HepG2 (cell line): ENCODE measurements around the gene TBXA2R. TPM values are rescaled to one million over a fixed set of nuclear protein-coding genes. Genes with fewer than 3 reads are reported as not detected.

Experiments
- ADNP ChIP-seq: sonication (generic); formaldehyde crosslinking; IDR thresholded peaks from 2 replicates; pipeline ENCODE4 v1.4.0; 2020; ENCODE audit warnings: missing genetic modification reagents
- AGO1 ChIP-seq: fragments of 200-400 bp; formaldehyde crosslinking; IDR thresholded peaks from 2 replicates; pipeline ENCODE4 v1.6.1; 2017; ENCODE audit warnings: mild to moderate bottlenecking, low read depth, low read length, moderate library complexity; ENCODE audit not compliant: poor library complexity, severe bottlenecking
- FOXP1 ChIP-seq, 2 experiments: fragments of 450-650 bp in 1 of 2; IDR thresholded peaks; 2 replicates each; pipeline ENCODE4 v1.6.1; 2017 to 2018; ENCODE audit warnings: antibody characterized with exemption in 1 of 2
- HNRNPLL ChIP-seq: fragments of 200-400 bp; formaldehyde crosslinking; IDR thresholded peaks from 2 replicates; pipeline ENCODE4 v1.6.1; 2017; ENCODE audit warnings: mild to moderate bottlenecking, low read depth, low read length; ENCODE audit not compliant: poor library complexity, severe bottlenecking
- SP2 ChIP-seq: sonication (generic); formaldehyde crosslinking; IDR thresholded peaks from 2 replicates; pipeline ENCODE4 v1.5.1; 2020; ENCODE audit warnings: mild to moderate bottlenecking, missing genetic modification reagents
- ZIK1 ChIP-seq: sonication (generic); formaldehyde crosslinking; IDR thresholded peaks from 2 replicates; pipeline ENCODE4 v1.5.0; 2020; ENCODE audit warnings: mild to moderate bottlenecking, low read depth, missing genetic modification reagents, borderline replicate concordance
- ZNF431 ChIP-seq: sonication (generic); formaldehyde crosslinking; IDR thresholded peaks from 2 replicates; pipeline ENCODE4 v1.9.0; 2022; ENCODE audit warnings: missing genetic modification reagents, low read depth, mild to moderate bottlenecking, borderline replicate concordance
- ZNF768 ChIP-seq: sonication (generic); formaldehyde crosslinking; IDR thresholded peaks from 2 replicates; pipeline ENCODE4 v1.4.0; 2020; ENCODE audit warnings: missing genetic modification reagents
- polyA plus RNA-seq, 8 experiments: library from polyadenylated mRNA; depleted of rRNA in 3 of 8; stranded (reverse) in 7 of 8; unstranded in 1 of 8; fragments of >200 nt; fragmentation: Illumina TruSeq in 4 of 8; extraction: Trizol in 4 of 8; gene quantifications; 2 replicates each; pipeline versions ENCODE4 v1.2.1 to v1.2.3, GENCODE V29; 2011 to 2016; ENCODE audit warnings: low read depth in 4 of 8, missing spikeins in 1 of 8, mixed read lengths in 1 of 8; ENCODE audit not compliant: insufficient read depth in 1 of 8
- total RNA-seq, 5 experiments: library from RNA; depleted of rRNA; stranded (reverse); fragments of >200 nt; fragmentation: Illumina TruSeq; extraction: Trizol; gene quantifications; 2 replicates each; pipeline ENCODE4 v1.2.3, GENCODE V29; 2016; ENCODE audit warnings: low read depth in 1 of 5
- TF ChIP-seq, protein P1 (sequence below), 2 experiments: fragments of 450-650 bp in 1 of 2; sonication (generic) in 1 of 2; formaldehyde crosslinking in 1 of 2; IDR thresholded peaks; 2 replicates each; pipeline versions ENCODE4 v1.6.1 to v1.8.0; 2016 to 2022; ENCODE audit warnings: antibody characterized with exemption in 1 of 2, mild to moderate bottlenecking in 1 of 2, missing genetic modification reagents in 1 of 2
- TF ChIP-seq, protein P2 (sequence below): sonication (generic); formaldehyde crosslinking; IDR thresholded peaks from 2 replicates; pipeline ENCODE4 v1.4.0; 2020; ENCODE audit warnings: missing genetic modification reagents
- TF ChIP-seq, protein P3 (sequence below): sonication (generic); formaldehyde crosslinking; IDR thresholded peaks from 2 replicates; pipeline ENCODE4; 2020; ENCODE audit warnings: missing genetic modification reagents, mild to moderate bottlenecking, borderline replicate concordance
- TF ChIP-seq, protein P4 (sequence below): sonication (generic); formaldehyde crosslinking; IDR thresholded peaks from 2 replicates; pipeline ENCODE4 v1.4.0; 2020; ENCODE audit warnings: missing genetic modification reagents, low read depth, mild to moderate bottlenecking, borderline replicate concordance

Gene TBXA2R
- total and polyA plus RNA-seq, 2 of the 13 experiments (the other 11 are each of a cell fraction or from before 2014, with no cell fraction given), result 0.09 TPM; not detected in 1

DNA sequence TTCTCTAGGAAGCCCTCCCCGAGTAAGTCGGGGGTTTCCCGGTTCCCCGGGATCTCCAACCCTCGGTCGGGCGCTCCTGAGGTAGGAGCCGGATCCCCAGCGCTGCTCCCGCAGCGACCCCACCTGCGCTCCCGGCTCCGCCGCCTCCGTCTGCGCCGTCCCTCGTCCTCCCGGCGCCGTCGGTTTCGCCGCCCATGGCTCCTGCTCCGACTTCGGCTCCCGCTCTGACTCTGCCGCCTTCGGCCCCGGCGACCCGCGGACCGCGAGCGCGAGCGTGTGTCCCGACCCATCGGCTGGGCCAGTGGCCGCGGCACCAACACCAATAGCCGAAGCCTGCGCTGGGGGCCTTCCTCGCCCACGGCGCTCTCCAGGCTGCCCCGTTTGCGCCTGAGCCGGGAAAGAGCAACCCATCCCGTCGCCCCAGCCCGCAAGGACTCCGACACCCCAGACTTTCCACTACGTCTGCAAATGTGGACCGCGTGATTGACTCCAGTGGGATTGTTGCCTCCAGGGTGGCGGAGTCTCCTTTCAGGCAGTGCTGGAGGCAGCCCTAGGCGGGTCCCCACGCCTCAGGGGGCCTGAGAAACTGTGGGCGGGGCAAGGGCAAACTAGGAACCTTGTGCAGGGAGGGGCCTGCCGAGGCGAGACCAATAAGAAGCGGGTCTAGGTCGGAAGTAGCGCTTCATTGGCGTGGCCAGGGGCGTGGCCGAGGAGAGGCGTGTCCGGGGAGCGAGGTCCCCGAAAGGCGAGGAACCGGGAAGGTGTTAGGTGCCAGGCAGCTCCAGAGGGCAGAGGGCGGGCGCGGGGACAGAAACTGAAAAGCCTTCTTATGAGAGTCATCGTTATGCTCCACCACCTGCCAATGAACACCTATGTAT is 20.0 kb upstream of the TBXA2R start, which contains the start of gene CACTIN (continued):
- TF ChIP-seq ADNP (CRISPR knock-in tag) (no peak), ZNF431 (CRISPR knock-in tag) (0 out of 2 replicates have a peak, but pooled peaks have one; percentile 68), HNRNPLL (peak; percentile 78), ZIK1 (peak; percentile 52; the same call in 1 of the 2 replicates), SP2 (CRISPR knock-in tag) (peak; percentile 75), AGO1 (peak; percentile 56), FOXP1 (IDR thresholded peaks at IDR 0.05) (no peak), FOXP1 (CRISPR knock-in tag; IDR thresholded peaks at IDR 0.05) (no peak), ZNF768 (CRISPR knock-in tag) (peak; percentile 78)
- TF ChIP-seq, protein P1, sequence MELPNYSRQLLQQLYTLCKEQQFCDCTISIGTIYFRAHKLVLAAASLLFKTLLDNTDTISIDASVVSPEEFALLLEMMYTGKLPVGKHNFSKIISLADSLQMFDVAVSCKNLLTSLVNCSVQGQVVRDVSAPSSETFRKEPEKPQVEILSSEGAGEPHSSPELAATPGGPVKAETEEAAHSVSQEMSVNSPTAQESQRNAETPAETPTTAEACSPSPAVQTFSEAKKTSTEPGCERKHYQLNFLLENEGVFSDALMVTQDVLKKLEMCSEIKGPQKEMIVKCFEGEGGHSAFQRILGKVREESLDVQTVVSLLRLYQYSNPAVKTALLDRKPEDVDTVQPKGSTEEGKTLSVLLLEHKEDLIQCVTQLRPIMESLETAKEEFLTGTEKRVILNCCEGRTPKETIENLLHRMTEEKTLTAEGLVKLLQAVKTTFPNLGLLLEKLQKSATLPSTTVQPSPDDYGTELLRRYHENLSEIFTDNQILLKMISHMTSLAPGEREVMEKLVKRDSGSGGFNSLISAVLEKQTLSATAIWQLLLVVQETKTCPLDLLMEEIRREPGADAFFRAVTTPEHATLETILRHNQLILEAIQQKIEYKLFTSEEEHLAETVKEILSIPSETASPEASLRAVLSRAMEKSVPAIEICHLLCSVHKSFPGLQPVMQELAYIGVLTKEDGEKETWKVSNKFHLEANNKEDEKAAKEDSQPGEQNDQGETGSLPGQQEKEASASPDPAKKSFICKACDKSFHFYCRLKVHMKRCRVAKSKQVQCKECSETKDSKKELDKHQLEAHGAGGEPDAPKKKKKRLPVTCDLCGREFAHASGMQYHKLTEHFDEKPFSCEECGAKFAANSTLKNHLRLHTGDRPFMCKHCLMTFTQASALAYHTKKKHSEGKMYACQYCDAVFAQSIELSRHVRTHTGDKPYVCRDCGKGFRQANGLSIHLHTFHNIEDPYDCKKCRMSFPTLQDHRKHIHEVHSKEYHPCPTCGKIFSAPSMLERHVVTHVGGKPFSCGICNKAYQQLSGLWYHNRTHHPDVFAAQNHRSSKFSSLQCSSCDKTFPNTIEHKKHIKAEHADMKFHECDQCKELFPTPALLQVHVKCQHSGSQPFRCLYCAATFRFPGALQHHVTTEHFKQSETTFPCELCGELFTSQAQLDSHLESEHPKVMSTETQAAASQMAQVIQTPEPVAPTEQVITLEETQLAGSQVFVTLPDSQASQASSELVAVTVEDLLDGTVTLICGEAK (IDR thresholded peaks at IDR 0.05), result no peak
- TF ChIP-seq, protein P1 (CRISPR knock-in tag; IDR thresholded peaks at IDR 0.05), result peak; percentile 79
- TF ChIP-seq, protein P2, sequence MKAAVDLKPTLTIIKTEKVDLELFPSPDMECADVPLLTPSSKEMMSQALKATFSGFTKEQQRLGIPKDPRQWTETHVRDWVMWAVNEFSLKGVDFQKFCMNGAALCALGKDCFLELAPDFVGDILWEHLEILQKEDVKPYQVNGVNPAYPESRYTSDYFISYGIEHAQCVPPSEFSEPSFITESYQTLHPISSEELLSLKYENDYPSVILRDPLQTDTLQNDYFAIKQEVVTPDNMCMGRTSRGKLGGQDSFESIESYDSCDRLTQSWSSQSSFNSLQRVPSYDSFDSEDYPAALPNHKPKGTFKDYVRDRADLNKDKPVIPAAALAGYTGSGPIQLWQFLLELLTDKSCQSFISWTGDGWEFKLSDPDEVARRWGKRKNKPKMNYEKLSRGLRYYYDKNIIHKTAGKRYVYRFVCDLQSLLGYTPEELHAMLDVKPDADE (CRISPR knock-in tag), result no peak
- TF ChIP-seq, protein P3, sequence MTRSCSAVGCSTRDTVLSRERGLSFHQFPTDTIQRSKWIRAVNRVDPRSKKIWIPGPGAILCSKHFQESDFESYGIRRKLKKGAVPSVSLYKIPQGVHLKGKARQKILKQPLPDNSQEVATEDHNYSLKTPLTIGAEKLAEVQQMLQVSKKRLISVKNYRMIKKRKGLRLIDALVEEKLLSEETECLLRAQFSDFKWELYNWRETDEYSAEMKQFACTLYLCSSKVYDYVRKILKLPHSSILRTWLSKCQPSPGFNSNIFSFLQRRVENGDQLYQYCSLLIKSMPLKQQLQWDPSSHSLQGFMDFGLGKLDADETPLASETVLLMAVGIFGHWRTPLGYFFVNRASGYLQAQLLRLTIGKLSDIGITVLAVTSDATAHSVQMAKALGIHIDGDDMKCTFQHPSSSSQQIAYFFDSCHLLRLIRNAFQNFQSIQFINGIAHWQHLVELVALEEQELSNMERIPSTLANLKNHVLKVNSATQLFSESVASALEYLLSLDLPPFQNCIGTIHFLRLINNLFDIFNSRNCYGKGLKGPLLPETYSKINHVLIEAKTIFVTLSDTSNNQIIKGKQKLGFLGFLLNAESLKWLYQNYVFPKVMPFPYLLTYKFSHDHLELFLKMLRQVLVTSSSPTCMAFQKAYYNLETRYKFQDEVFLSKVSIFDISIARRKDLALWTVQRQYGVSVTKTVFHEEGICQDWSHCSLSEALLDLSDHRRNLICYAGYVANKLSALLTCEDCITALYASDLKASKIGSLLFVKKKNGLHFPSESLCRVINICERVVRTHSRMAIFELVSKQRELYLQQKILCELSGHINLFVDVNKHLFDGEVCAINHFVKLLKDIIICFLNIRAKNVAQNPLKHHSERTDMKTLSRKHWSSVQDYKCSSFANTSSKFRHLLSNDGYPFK, result peak; percentile 93; the same call in 1 of the 2 replicates
- TF ChIP-seq, protein P4, sequence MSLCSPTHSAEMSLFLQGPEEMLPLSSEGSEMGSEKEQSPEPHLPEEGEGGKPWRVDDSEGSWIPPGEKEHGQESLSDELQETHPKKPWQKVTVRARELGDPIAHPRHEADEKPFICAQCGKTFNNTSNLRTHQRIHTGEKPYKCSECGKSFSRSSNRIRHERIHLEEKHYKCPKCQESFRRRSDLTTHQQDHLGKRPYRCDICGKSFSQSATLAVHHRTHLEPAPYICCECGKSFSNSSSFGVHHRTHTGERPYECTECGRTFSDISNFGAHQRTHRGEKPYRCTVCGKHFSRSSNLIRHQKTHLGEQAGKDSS (CRISPR knock-in tag), result 0 out of 2 replicates have a peak, but pooled peaks have one; percentile 29
